ENCODE data around the gene JAML. TPM values are rescaled to one million over a fixed set of nuclear protein-coding genes. Genes with fewer than 3 reads are reported as not detected.

The JAML gene
- total and polyA plus RNA-seq, 2 of the 13 experiments (the other 11 are each of a cell fraction or from before 2014, with no cell fraction given): 2.0 to 3.3 TPM

GRCh38 chr11:118171269-118172062, 53.3 kb downstream of the JAML start (continued):
- TF ChIP-seq ZNF776 (CRISPR knock-in tag; IDR thresholded peaks at IDR 0.05) (no peak), JARID2 (CRISPR knock-in tag; IDR thresholded peaks at IDR 0.05; ENCODE audit: insufficient replicate concordance) (no peak), KIAA2018 (CRISPR knock-in tag; IDR thresholded peaks at IDR 0.05; ENCODE audit: borderline replicate concordance) (no peak), SP5 (CRISPR knock-in tag; IDR thresholded peaks at IDR 0.05; ENCODE audit: borderline replicate concordance, low read depth) (no peak), DMTF1 (CRISPR knock-in tag; IDR thresholded peaks at IDR 0.05) (no peak), HCFC1 (IDR thresholded peaks at IDR 0.05; ENCODE audit: low read depth, low read length) (no peak), ZNF468 (CRISPR knock-in tag; IDR thresholded peaks at IDR 0.05) (no peak), ZMYM2 (CRISPR knock-in tag; IDR thresholded peaks at IDR 0.05) (no peak), ZNF253 (CRISPR knock-in tag; IDR thresholded peaks at IDR 0.05; ENCODE audit: borderline replicate concordance) (no peak), MBD4 (IDR thresholded peaks at IDR 0.05; ENCODE audit: borderline replicate concordance, low read length) (no peak), FLYWCH1 (CRISPR knock-in tag; IDR thresholded peaks at IDR 0.05) (no peak)
- TF ChIP-seq, protein P1, sequence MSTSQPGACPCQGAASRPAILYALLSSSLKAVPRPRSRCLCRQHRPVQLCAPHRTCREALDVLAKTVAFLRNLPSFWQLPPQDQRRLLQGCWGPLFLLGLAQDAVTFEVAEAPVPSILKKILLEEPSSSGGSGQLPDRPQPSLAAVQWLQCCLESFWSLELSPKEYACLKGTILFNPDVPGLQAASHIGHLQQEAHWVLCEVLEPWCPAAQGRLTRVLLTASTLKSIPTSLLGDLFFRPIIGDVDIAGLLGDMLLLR (CRISPR knock-in tag; IDR thresholded peaks at IDR 0.05): no peak
- TF ChIP-seq, protein P2, sequence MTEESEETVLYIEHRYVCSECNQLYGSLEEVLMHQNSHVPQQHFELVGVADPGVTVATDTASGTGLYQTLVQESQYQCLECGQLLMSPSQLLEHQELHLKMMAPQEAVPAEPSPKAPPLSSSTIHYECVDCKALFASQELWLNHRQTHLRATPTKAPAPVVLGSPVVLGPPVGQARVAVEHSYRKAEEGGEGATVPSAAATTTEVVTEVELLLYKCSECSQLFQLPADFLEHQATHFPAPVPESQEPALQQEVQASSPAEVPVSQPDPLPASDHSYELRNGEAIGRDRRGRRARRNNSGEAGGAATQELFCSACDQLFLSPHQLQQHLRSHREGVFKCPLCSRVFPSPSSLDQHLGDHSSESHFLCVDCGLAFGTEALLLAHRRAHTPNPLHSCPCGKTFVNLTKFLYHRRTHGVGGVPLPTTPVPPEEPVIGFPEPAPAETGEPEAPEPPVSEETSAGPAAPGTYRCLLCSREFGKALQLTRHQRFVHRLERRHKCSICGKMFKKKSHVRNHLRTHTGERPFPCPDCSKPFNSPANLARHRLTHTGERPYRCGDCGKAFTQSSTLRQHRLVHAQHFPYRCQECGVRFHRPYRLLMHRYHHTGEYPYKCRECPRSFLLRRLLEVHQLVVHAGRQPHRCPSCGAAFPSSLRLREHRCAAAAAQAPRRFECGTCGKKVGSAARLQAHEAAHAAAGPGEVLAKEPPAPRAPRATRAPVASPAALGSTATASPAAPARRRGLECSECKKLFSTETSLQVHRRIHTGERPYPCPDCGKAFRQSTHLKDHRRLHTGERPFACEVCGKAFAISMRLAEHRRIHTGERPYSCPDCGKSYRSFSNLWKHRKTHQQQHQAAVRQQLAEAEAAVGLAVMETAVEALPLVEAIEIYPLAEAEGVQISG (CRISPR knock-in tag; IDR thresholded peaks at IDR 0.05): no peak
